Fibroblast of lung (primary cell): ENCODE measurements around the gene KDM3A. TPM values are rescaled to one million over a fixed set of nuclear protein-coding genes. Genes with fewer than 3 reads are reported as not detected.

Experiments used
- DNase-seq, 2 donors: peaks; one replicate each; pipeline versions ENCODE4 v3.0.0 to v3.0.0-alpha.2; 2010; ENCODE audit warnings: low read depth in 2 of 2
- H2AFZ ChIP-seq: 2 replicates; pipeline ENCODE4 v1.5.1; 2012; ENCODE audit warnings: low read length, control low read depth, inconsistent platforms
- H3K27ac ChIP-seq: 2 replicates; pipeline ENCODE4 v1.5.1; 2011; ENCODE audit warnings: low read length, control low read depth; ENCODE audit not compliant: insufficient read depth
- H3K27me3 ChIP-seq: 2 replicates; pipeline ENCODE4 v1.5.1; 2011; ENCODE audit warnings: mild to moderate bottlenecking, low read length; ENCODE audit not compliant: control insufficient read depth, insufficient read depth
- H3K36me3 ChIP-seq: 2 replicates; pipeline ENCODE4 v1.5.1; 2011; ENCODE audit warnings: low read length; ENCODE audit not compliant: control insufficient read depth, insufficient read depth
- H3K4me1 ChIP-seq: 2 replicates; pipeline ENCODE4 v1.5.1; 2011; ENCODE audit warnings: low read length; ENCODE audit not compliant: control insufficient read depth, insufficient read depth; ENCODE audit errors: extremely low read depth
- H3K4me2 ChIP-seq: 2 replicates; pipeline ENCODE4 v1.5.1; 2011; ENCODE audit warnings: low read length, control low read depth; ENCODE audit not compliant: insufficient read depth; ENCODE audit errors: extremely low read depth
- H3K4me3 ChIP-seq, 4 experiments: fragments of 200-600 bp in 1 of 4; sonication (generic) in 1 of 4; replicated peaks in 1 of 4; 2 replicates each; pipeline ENCODE4 v1.5.1; 2011 to 2016; ENCODE audit warnings: low read length in 4 of 4, low read depth in 3 of 4, mild to moderate bottlenecking in 3 of 4, control low read depth in 2 of 4, inconsistent platforms in 1 of 4, mixed read lengths in 1 of 4; ENCODE audit not compliant: insufficient read depth in 1 of 4; ENCODE audit errors: control extremely low read depth in 1 of 4
- H3K79me2 ChIP-seq: 2 replicates; pipeline ENCODE4 v1.5.1; 2012; ENCODE audit warnings: mild to moderate bottlenecking, low read length, inconsistent platforms; ENCODE audit not compliant: control insufficient read depth, insufficient read depth
- H3K9ac ChIP-seq: 2 replicates; pipeline ENCODE4 v1.5.1; 2011; ENCODE audit warnings: mild to moderate bottlenecking, low read length, control low read depth; ENCODE audit not compliant: insufficient read depth
- H3K9me3 ChIP-seq: 2 replicates; pipeline ENCODE4 v1.5.1; 2012; ENCODE audit warnings: low read depth, low read length; ENCODE audit not compliant: control insufficient read depth, insufficient read depth
- H4K20me1 ChIP-seq: 2 replicates; pipeline ENCODE4 v1.5.1; 2011; ENCODE audit warnings: low read length; ENCODE audit not compliant: control insufficient read depth, insufficient read depth; ENCODE audit errors: extremely low read depth
- CTCF ChIP-seq, 2 donors: IDR thresholded peaks in 1 of 2; conservative IDR thresholded peaks in 1 of 2; 1 replicate in 1 of 2; 2 replicates in 1 of 2; pipeline ENCODE4 v1.5.1; 2011 to 2012; ENCODE audit warnings: low read length in 2 of 2, control low read depth in 1 of 2, inconsistent platforms in 1 of 2, low read depth in 1 of 2, mild to moderate bottlenecking in 1 of 2
- EZH2 ChIP-seq: IDR thresholded peaks from 2 replicates; pipeline ENCODE4 v1.5.1; 2012; ENCODE audit warnings: low read length, control low read depth, mild to moderate bottlenecking; ENCODE audit errors: missing control alignments
- polyA plus RNA-seq, 2 donors: library from polyadenylated mRNA; depleted of rRNA in 1 of 2; stranded (reverse) in 1 of 2; unstranded in 1 of 2; fragments of >200 nt; gene quantifications; 2 replicates each; pipeline ENCODE4 v1.2.1, GENCODE V29; 2011 to 2012; ENCODE audit warnings: missing spikeins in 1 of 2
- total RNA-seq: library from RNA; depleted of rRNA; stranded (reverse); fragments of >200 nt; gene quantifications from 2 replicates; pipeline ENCODE4 v1.2.1, GENCODE V29; 2014

Gene KDM3A
- total and polyA plus RNA-seq, 2 donors (not counting 1 experiment from before 2014, with no cell fraction given) = 20.5 to 26.0 TPM

- no peak overlapping the region for H3K9ac ChIP-seq
- no peak overlapping the region for H2AFZ ChIP-seq
- H3K27me3 ChIP-seq = no peaks in the 10 kb centered on the region
- H3K4me2 ChIP-seq = no peak overlapping the region
- H3K27ac ChIP-seq = no peak overlapping the region
- no peaks in the 10 kb centered on the region for H3K36me3 ChIP-seq
- no peaks in the 10 kb centered on the region for H4K20me1 ChIP-seq
- H3K4me3 ChIP-seq = no peak overlapping the region
- H3K9me3 ChIP-seq = no peaks in the 10 kb centered on the region
- no peak for TF ChIP-seq EZH2
- no peak for TF ChIP-seq CTCF (conservative IDR thresholded peaks at IDR 0.05 in 1 of 2, IDR thresholded peaks at IDR 0.05 in 1 of 2; ENCODE audit: low read depth in 1 of 2, low read length in 2 of 2)
- DNase-seq = peak in 1 of 2 donors; percentile 23
- H3K4me1 ChIP-seq = no peaks in the 10 kb centered on the region
- H3K79me2 ChIP-seq = no peaks in the 10 kb centered on the region
These were observed 57.5 kb downstream of the KDM3A start for GRCh38 chr2:86498468-86499260.

DNA sequence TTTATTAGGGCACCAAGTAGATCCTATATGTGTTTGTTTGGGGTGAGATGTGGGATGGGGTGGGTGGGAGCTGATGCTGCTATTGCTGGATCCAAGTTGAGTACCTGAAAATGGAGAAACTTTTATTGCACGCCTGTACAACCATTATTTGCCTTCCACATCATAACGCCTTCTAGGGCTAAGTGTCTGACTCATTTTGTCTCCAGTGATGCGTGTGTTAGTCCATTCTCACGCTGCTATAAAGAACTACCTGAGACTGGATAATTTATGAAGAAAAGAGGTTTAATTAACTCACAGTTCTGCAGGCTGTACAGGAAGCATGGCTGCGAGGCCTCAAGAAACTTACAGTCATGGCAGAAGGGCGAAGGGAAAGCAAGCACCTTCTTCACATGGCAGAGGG is 58.2 kb downstream of the KDM3A start:
- DNase-seq = peak in 1 of 2 donors; percentile 15
- H2AFZ ChIP-seq = no peak overlapping the region
- H3K9me3 ChIP-seq = no peaks in the 10 kb centered on the region
- H3K27me3 ChIP-seq = no peaks in the 10 kb centered on the region
- no peak overlapping the region for H3K27ac ChIP-seq
- H3K9ac ChIP-seq = no peak overlapping the region
- no peaks in the 10 kb centered on the region for H4K20me1 ChIP-seq
- no peaks in the 10 kb centered on the region for H3K79me2 ChIP-seq
- no peak overlapping the region for H3K4me2 ChIP-seq
- no peaks in the 10 kb centered on the region for H3K4me1 ChIP-seq
- TF ChIP-seq EZH2 (no peak), CTCF (conservative IDR thresholded peaks at IDR 0.05 in 1 of 2, IDR thresholded peaks at IDR 0.05 in 1 of 2; ENCODE audit: low read depth in 1 of 2, low read length in 2 of 2) (no peak)
- H3K36me3 ChIP-seq = no peaks in the 10 kb centered on the region
- H3K4me3 ChIP-seq = no peak overlapping the region

GRCh38 chr2:86500325-86501083 is 59.3 kb downstream of the KDM3A start:
- Histone ChIP-seq H3K27me3 (no peaks in the 10 kb centered on the region), H3K79me2 (no peaks in the 10 kb centered on the region), H3K36me3 (no peaks in the 10 kb centered on the region), H3K9ac (no peak overlapping the region), H3K4me2 (no peak overlapping the region), H2AFZ (no peak overlapping the region), H4K20me1 (no peaks in the 10 kb centered on the region), H3K9me3 (no peaks in the 10 kb centered on the region), H3K4me1 (no peaks in the 10 kb centered on the region), H3K27ac (no peak overlapping the region), H3K4me3 (no peak overlapping the region)
- no peak for TF ChIP-seq CTCF (conservative IDR thresholded peaks at IDR 0.05 in 1 of 2, IDR thresholded peaks at IDR 0.05 in 1 of 2; ENCODE audit: low read depth in 1 of 2, low read length in 2 of 2)
- TF ChIP-seq EZH2 = no peak
- no peak for DNase-seq
